ENCODE data around the gene SMG5.

- TF ChIP-seq FOXM1 (IDR thresholded peaks at IDR 0.05; ENCODE audit: borderline replicate concordance, low read depth) = no peak
- no peak for TF ChIP-seq EP300 (IDR thresholded peaks at IDR 0.05; ENCODE audit: borderline replicate concordance)
- TF ChIP-seq, protein P1, sequence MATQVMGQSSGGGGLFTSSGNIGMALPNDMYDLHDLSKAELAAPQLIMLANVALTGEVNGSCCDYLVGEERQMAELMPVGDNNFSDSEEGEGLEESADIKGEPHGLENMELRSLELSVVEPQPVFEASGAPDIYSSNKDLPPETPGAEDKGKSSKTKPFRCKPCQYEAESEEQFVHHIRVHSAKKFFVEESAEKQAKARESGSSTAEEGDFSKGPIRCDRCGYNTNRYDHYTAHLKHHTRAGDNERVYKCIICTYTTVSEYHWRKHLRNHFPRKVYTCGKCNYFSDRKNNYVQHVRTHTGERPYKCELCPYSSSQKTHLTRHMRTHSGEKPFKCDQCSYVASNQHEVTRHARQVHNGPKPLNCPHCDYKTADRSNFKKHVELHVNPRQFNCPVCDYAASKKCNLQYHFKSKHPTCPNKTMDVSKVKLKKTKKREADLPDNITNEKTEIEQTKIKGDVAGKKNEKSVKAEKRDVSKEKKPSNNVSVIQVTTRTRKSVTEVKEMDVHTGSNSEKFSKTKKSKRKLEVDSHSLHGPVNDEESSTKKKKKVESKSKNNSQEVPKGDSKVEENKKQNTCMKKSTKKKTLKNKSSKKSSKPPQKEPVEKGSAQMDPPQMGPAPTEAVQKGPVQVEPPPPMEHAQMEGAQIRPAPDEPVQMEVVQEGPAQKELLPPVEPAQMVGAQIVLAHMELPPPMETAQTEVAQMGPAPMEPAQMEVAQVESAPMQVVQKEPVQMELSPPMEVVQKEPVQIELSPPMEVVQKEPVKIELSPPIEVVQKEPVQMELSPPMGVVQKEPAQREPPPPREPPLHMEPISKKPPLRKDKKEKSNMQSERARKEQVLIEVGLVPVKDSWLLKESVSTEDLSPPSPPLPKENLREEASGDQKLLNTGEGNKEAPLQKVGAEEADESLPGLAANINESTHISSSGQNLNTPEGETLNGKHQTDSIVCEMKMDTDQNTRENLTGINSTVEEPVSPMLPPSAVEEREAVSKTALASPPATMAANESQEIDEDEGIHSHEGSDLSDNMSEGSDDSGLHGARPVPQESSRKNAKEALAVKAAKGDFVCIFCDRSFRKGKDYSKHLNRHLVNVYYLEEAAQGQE (IDR thresholded peaks at IDR 0.05; ENCODE audit: low read depth) = no peak
- no peak for TF ChIP-seq MAX (IDR thresholded peaks at IDR 0.05)
- TF ChIP-seq RAD21 (IDR thresholded peaks at IDR 0.05; ENCODE audit: low read depth) = no peak
- TF ChIP-seq CEBPB (IDR thresholded peaks at IDR 0.05) = no peak
- TF ChIP-seq TCF12 (IDR thresholded peaks at IDR 0.05; ENCODE audit: low read depth) = no peak
- no peak for TF ChIP-seq TAF1 (IDR thresholded peaks at IDR 0.05; ENCODE audit: low read depth)
Measured at GRCh38 chr1:156213644-156213966, 69.0 kb downstream of the SMG5 start.

Measured in Ishikawa (cell line).